C4-2B (cell line): ENCODE results near the gene NPHP4.

ENCODE experiments used
- ZFX ChIP-seq: fragments of 450-650 bp; IDR thresholded peaks from 2 replicates; pipeline ENCODE4 v1.6.1; 2017
- TF ChIP-seq, protein P1 (sequence below): fragments of 450-650 bp; conservative IDR thresholded peaks from 2 replicates; pipeline ENCODE4 v1.5.1; 2017; ENCODE audit warnings: mild to moderate bottlenecking

DNA sequence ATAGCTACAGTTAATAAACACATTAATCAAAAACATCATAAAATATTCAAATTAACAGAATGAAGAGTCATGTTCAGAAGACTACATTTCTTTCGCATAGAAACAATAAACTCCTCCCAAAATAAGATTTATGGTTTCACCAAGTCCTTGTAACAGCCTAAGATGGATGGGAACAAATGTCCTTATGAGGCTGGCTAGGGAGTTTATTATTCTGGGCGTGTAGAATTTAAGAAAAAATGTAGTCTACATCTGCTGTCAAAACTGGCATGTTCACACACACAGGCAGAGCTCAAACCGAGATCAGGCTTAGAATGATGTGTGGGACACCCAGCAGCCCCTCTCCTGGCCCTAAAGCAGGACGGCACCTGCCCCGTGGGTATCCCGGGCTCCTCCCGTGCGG lies 101.1 kb downstream of the NPHP4 start:
- TF ChIP-seq, protein P1, sequence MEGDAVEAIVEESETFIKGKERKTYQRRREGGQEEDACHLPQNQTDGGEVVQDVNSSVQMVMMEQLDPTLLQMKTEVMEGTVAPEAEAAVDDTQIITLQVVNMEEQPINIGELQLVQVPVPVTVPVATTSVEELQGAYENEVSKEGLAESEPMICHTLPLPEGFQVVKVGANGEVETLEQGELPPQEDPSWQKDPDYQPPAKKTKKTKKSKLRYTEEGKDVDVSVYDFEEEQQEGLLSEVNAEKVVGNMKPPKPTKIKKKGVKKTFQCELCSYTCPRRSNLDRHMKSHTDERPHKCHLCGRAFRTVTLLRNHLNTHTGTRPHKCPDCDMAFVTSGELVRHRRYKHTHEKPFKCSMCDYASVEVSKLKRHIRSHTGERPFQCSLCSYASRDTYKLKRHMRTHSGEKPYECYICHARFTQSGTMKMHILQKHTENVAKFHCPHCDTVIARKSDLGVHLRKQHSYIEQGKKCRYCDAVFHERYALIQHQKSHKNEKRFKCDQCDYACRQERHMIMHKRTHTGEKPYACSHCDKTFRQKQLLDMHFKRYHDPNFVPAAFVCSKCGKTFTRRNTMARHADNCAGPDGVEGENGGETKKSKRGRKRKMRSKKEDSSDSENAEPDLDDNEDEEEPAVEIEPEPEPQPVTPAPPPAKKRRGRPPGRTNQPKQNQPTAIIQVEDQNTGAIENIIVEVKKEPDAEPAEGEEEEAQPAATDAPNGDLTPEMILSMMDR, result no peak
- no peak for TF ChIP-seq ZFX
